SU-DHL-6 (cell line): ENCODE measurements around the gene NRSN2.
"Not testable (repeated sequence)": the region's sequence is repeated elsewhere in the genome, so short reads cannot be mapped to it uniquely, and the experiment has no call there.

ENCODE experiments used
- H2AFZ ChIP-seq: fragments of 200-600 bp; sonication (generic); 2 replicates; pipeline ENCODE4 v1.6.1; 2014; ENCODE audit warnings: low read depth, mild to moderate bottlenecking, moderate library complexity, mixed read lengths, antibody characterized with exemption, low read length; ENCODE audit not compliant: severe bottlenecking
- H3F3A ChIP-seq: fragments of 200-600 bp; shearing (Covaris generic); 2 replicates; pipeline ENCODE4 v1.6.0; 2016; ENCODE audit warnings: antibody characterized with exemption, mild to moderate bottlenecking; ENCODE audit not compliant: insufficient read depth
- H3K27ac ChIP-seq: fragments of 200-600 bp; sonication (generic); 2 replicates; pipeline ENCODE4 v1.5.1; 2016; ENCODE audit warnings: low read depth, mild to moderate bottlenecking, low read length, moderate library complexity, mixed read lengths
- H3K27me3 ChIP-seq: fragments of 200-600 bp; sonication (generic), shearing (Covaris generic); 2 replicates; pipeline ENCODE4 v1.6.0; 2014; ENCODE audit warnings: mild to moderate bottlenecking, low read length
- H3K36me3 ChIP-seq: fragments of 200-600 bp; sonication (generic); 2 replicates; pipeline ENCODE4 v1.6.1; 2014; ENCODE audit warnings: mild to moderate bottlenecking, low read length, mixed read lengths
- H3K4me2 ChIP-seq: fragments of 300-600, 200-600 bp; shearing (Covaris generic), sonication (generic); 2 replicates; pipeline ENCODE4 v1.6.0; 2014; ENCODE audit warnings: low read length, low read depth, mild to moderate bottlenecking; ENCODE audit not compliant: poor library complexity, severe bottlenecking
- H3K4me3 ChIP-seq: fragments of 200-600 bp; sonication (generic); 2 replicates; pipeline ENCODE4 v1.5.1; 2014; ENCODE audit warnings: antibody characterized with exemption, low read length, mild to moderate bottlenecking, mixed read lengths; ENCODE audit not compliant: insufficient read depth, poor library complexity, severe bottlenecking
- H3K79me2 ChIP-seq: fragments of 200-600 bp; sonication (generic); 2 replicates; pipeline ENCODE4 v1.6.1; 2014; ENCODE audit warnings: mild to moderate bottlenecking, low read length, moderate library complexity; ENCODE audit not compliant: insufficient read depth
- H3K9ac ChIP-seq: fragments of 200-600 bp; sonication (generic); 2 replicates; pipeline ENCODE4 v1.7.0; 2014; ENCODE audit warnings: mild to moderate bottlenecking, low read length
- H3K9me2 ChIP-seq: fragments of 200-600 bp; sonication (generic); replicated peaks from 2 replicates; pipeline ENCODE4 v1.6.1; 2014; ENCODE audit warnings: low read length; ENCODE audit not compliant: insufficient read depth
- H3K9me3 ChIP-seq: fragments of 200-600 bp; sonication (generic); 2 replicates; pipeline ENCODE4 v1.6.1; 2014; ENCODE audit warnings: low read length, mixed read lengths; ENCODE audit not compliant: insufficient read depth
- H4K20me1 ChIP-seq: fragments of 200-600 bp; sonication (generic); 2 replicates; pipeline ENCODE4 v1.6.1; 2014; ENCODE audit warnings: low read depth, mild to moderate bottlenecking, antibody characterized with exemption, low read length, moderate library complexity, mixed read lengths
- EZH2phosphoT487 ChIP-seq: fragments of 200-600 bp; sonication (generic), shearing (Covaris generic); conservative IDR thresholded peaks from 2 replicates; pipeline ENCODE4 v1.6.1; 2018; ENCODE audit warnings: mild to moderate bottlenecking, antibody characterized with exemption, low read length, moderate library complexity, mixed read lengths
- TF ChIP-seq, protein P1 (sequence below): fragments of 200-600 bp; sonication (generic); IDR thresholded peaks from one replicate; pipeline ENCODE4 v1.5.1; 2017; ENCODE audit warnings: antibody characterized with exemption, mild to moderate bottlenecking, low read length, moderate library complexity; ENCODE audit not compliant: insufficient read depth, poor library complexity, severe bottlenecking

Gene NRSN2

DNA sequence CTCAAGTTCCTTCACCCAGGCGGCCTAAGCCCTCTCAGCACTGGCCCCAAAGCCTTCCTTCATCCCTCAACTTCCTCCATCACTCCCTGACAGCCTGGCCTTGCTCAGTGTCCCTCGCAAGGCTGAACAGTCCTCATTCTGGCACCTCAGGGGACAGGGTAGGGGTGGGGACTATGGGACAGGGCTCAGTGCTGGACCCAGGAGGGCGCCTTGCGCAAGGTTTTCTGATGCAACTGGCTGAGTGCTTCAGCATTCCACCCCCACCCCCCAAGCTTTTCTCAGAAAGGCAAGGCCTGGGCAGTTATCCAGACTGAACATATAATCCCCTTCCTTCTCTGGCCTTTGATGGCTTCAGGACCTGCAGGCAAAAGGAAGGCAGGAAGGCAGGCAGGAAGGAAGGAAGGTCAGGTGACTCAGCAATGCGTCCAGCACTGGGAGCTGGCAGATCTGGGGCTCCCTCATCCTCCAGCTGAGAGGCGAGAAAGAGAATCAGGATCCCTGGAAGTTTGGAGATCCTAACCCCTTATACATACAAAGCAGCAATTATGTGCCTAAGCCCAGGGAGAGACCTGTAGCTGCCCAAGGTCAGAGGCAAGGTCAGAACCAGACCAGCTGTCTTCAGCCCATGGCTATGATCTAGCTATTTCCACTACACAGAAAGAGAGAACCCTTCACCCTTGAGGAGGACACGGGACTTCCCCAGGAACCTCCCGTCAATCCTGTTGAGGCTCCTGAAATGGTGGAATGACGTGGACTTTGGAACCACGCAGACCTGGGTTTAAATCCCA lies 25.0 kb downstream of the NRSN2 start:
- Histone ChIP-seq H4K20me1 (no peaks in the 10 kb centered on the region), H3K79me2 (no peaks in the 10 kb centered on the region), H3K36me3 (no peaks in the 10 kb centered on the region), H2AFZ (no peak overlapping the region), H3F3A (no peaks in the 10 kb centered on the region), H3K9ac (no peak overlapping the region), H3K27me3 (no peaks in the 10 kb centered on the region), H3K9me3 (no peaks in the 10 kb centered on the region), H3K27ac (no peak overlapping the region), H3K4me3 (no peak overlapping the region), H3K9me2 (no peaks in the 10 kb centered on the region), H3K4me2 (no peak overlapping the region)
- TF ChIP-seq, protein P1, sequence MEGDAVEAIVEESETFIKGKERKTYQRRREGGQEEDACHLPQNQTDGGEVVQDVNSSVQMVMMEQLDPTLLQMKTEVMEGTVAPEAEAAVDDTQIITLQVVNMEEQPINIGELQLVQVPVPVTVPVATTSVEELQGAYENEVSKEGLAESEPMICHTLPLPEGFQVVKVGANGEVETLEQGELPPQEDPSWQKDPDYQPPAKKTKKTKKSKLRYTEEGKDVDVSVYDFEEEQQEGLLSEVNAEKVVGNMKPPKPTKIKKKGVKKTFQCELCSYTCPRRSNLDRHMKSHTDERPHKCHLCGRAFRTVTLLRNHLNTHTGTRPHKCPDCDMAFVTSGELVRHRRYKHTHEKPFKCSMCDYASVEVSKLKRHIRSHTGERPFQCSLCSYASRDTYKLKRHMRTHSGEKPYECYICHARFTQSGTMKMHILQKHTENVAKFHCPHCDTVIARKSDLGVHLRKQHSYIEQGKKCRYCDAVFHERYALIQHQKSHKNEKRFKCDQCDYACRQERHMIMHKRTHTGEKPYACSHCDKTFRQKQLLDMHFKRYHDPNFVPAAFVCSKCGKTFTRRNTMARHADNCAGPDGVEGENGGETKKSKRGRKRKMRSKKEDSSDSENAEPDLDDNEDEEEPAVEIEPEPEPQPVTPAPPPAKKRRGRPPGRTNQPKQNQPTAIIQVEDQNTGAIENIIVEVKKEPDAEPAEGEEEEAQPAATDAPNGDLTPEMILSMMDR = no peak
- no peak for TF ChIP-seq EZH2phosphoT487

DNA sequence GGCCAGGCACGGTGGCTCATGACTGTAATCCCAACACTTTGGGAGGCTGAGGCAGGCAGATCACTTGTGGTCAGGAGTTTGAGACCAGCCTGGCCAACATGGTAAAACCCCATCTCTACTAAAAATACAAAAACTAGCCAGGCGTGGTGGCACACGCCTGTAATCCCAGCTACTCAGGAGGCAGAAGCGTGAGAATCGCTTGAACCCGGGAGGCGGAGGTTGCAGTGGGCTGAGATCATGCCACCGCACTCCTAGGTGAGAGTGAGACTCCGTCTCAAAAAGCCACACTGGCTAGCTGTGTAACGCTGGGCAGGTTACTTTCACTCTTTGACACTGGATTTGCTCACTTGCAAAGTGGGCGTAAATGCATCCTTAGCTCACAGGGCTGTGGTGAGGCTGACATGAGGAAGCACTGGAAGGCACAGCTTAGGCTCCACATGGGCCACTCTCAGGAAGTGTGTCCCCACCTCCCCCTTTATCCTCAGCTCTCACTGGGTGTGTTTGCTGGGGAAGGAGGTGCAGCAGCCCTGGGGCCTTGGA lies 25.7 kb downstream of the NRSN2 start:
- not testable (repeated sequence) for H3K27me3 ChIP-seq, H3K4me3 ChIP-seq, H3K27ac ChIP-seq, H3K4me2 ChIP-seq, H3K9me2 ChIP-seq, H3K9ac ChIP-seq, H2AFZ ChIP-seq, H3K36me3 ChIP-seq, H4K20me1 ChIP-seq, H3K79me2 ChIP-seq, H3F3A ChIP-seq, H3K9me3 ChIP-seq

GRCh38 chr20:373171-373890 lies 26.4 kb downstream of the NRSN2 start:
- no peak overlapping the region for H3K4me3 ChIP-seq
- no peaks in the 10 kb centered on the region for H3K79me2 ChIP-seq
- H3K9me2 ChIP-seq = no peaks in the 10 kb centered on the region
- H3K9me3 ChIP-seq = no peaks in the 10 kb centered on the region
- no peak overlapping the region for H3K4me2 ChIP-seq
- no peaks in the 10 kb centered on the region for H3K27me3 ChIP-seq
- TF ChIP-seq EZH2phosphoT487 = no peak
- TF ChIP-seq, protein P1 = no peak
- no peaks in the 10 kb centered on the region for H4K20me1 ChIP-seq
- no peak overlapping the region for H2AFZ ChIP-seq
- no peak overlapping the region for H3K27ac ChIP-seq
- no peaks in the 10 kb centered on the region for H3K36me3 ChIP-seq
- no peaks in the 10 kb centered on the region for H3F3A ChIP-seq
- H3K9ac ChIP-seq = no peak overlapping the region
